A549 treated with CpdA at 1 μM for 4 hours (cell line): ENCODE results near the gene IFIT1. TPM values are rescaled to one million over a fixed set of nuclear protein-coding genes. Genes with fewer than 3 reads are reported as not detected.

Source experiments
- total RNA-seq: library from RNA; stranded (reverse); fragments of 200-300 nt; extraction: Qiagen RNA extraction; gene quantifications from 5 replicates; pipeline ENCODE4 v1.2.3, GENCODE V29; 2022; ENCODE audit warnings: low read depth

IFIT1 gene, protein sequence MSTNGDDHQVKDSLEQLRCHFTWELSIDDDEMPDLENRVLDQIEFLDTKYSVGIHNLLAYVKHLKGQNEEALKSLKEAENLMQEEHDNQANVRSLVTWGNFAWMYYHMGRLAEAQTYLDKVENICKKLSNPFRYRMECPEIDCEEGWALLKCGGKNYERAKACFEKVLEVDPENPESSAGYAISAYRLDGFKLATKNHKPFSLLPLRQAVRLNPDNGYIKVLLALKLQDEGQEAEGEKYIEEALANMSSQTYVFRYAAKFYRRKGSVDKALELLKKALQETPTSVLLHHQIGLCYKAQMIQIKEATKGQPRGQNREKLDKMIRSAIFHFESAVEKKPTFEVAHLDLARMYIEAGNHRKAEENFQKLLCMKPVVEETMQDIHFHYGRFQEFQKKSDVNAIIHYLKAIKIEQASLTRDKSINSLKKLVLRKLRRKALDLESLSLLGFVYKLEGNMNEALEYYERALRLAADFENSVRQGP
- total RNA-seq: 4.4 to 7.2 TPM (median 6.0 TPM) in 5 replicates

DNA sequence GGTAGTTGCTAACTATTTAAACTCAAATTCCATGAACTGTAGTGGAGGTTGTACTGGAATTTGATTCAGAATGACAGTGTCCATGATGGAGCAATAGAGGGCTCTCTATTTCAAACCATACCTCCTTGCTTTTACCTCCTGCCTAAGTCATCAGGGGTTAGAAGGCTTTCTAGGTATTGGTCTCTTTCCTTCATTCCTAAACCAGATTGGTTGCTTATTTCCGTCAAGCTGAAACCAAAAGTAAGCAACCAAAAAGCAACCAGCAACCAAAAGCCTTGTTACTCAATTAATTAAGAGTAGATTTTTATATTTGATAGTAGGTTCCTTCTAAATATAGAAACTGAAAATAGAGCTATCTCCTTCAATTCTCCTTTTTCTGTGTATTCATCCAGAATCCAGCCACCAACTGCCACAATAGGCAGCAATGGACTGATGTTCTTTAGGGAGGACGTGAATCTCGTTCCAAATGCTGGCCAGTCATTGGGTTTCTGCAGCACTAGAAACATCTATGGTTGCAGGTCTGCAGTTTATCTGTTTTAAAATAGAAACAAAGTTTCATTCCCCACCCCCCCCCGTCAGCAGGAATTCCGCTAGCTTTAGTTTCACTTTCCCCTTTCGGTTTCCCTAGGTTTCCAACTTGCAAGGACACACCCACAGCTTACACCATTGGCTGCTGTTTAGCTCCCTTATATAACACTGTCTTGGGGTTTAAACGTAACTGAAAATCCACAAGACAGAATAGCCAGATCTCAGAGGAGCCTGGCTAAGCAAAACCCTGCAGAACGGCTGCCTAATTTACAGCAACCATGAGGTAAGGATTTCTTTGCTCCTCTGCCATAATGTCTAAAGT is at the start of gene IFIT1:
Gene IFIT1, plus strand, starts transcription at position 717 of the 850 bp plus-strand sequence. Its CDS starts 90 bp downstream, at position 807.

DNA sequence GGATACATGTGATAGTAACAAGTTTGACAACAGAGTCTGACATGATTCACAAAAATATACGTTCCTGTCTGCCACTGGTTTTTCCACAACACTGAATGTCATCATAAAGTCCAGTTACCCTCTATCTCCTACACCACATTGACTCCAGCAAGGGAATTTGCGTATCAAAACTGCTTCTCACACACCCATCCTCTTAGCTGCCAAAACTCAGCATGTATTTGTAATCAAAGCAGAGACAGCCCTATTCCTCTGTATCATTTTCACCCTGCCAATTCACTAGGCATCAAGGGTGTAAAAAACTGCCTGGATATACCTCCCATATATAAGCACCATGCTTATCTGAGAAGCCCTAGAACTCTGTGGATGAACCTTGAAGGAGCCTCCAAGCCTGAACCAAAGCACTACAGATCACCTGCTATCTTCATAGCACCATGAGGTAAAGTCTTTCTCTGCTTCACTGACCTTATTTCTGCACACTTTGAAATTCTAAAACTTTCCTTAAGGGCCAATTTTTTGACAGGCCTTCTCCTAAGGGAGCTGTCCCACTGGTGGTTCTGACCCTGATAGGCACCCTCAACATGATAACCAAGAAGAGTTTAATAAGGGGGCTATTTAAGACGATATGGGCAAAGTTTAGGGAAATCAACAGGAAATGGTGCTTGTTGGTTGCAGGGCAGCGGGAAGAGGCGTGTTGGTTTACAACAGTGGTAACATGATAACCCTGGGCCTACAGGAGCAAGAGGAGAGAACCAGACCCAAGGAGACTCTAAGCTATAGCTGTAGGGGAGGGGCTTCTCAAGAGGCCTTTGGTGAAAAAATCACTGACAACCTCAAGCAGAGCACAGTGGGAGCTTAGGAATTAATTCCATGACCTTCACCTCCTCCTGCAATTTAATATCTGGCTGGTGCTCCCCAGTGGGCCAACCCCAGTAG is 14.5 kb upstream of the IFIT1 start, which contains the start of gene IFIT1B:
Gene IFIT1B, plus strand, starts transcription at position 352 of the 933 bp plus-strand sequence. Its CDS starts 80 bp downstream, at position 432.

DNA sequence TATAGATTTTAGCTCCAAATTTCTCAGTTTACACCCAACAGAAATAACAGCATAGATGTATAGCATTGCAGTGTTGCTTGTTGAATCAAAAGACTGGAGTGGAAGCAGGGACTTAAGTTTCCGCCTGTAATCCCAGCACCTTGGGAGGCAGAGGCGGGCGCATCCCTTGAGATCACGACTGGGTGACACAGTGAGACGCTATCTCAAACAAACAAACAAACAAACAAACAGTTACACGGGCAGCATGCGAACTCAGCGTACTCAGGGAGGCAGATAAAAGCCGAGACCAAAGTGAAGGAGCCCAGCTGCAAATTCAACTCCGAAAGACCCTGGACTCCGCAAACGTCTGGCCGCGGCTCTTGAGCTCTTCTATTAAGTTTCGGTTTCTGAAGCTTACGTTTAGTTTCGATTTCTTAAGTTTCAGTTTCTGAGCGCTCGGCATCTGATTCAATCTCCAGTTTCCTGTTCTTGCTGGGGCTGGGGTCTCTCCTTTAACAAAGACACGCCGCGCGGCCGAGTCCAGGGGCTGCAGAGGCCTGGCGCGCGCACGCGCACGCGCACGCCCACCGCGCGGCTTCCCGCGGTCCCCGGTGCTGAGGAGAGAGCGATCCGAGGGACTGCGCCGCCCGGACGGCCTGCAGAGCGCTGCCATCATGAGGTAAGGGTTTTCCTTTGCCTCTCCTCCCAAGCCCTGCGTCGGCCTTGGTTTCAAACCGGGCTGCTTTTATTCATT is 21.9 kb downstream of the IFIT1 start, which contains the start of gene IFIT5:
Gene IFIT5, plus strand, starts transcription at position 423 of the 733 bp plus-strand sequence. Its CDS starts 231 bp downstream, at position 654.

Other genes with a start within 250 kb of the IFIT1 start
- gene CH25H, start 185.3 kb upstream of the IFIT1 start, total RNA-seq: 0.03 to 0.13 TPM (median 0.09 TPM) in 3 of 5 replicates, not detected in the others
- gene LIPA, start 140.8 kb upstream of the IFIT1 start, total RNA-seq: 41.1 to 60.3 TPM (median 48.1 TPM) in 5 replicates
- gene IFIT2, start 90.6 kb upstream of the IFIT1 start, total RNA-seq: 2.3 to 4.9 TPM (median 3.1 TPM) in 5 replicates
- 5.0 to 7.7 TPM (median 5.9 TPM) in 5 replicates for gene IFIT3, start 64.6 kb upstream of the IFIT1 start, total RNA-seq
- gene IFIT1B, start 14.6 kb upstream of the IFIT1 start, total RNA-seq: not detected in 5 replicates
- gene IFIT5, start 21.9 kb downstream of the IFIT1 start, total RNA-seq: 7.3 to 11.1 TPM (median 7.9 TPM) in 5 replicates
- gene SLC16A12, start 143.0 kb downstream of the IFIT1 start, total RNA-seq: 0.03 to 0.11 TPM in 2 of 5 replicates, not detected in the others